ENCODE results near the gene TAPT1.

Gene TAPT1

DNA sequence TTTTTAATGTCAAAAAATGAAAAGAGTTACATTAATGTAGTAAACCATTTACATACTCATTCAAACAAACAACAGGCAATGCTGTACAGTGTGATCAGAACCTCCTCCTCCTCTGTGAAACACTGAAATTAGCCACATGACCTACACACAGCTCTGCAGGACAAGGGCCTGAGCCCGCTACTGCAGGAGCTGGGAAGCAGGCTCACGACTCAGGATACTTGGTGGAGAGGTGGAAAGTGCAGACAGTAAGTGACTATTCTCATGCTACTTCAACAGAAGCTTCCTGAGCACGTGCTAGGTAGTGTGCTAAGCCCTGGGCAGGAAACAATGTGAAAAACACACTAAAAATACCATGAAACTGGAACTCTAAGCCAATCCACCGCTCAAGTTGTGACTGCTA is 56.8 kb downstream of the TAPT1 start:
- Histone ChIP-seq H3K4me1 (ENCODE audit: insufficient read depth, low read length) (no peaks in the 10 kb centered on the region), H3K27me3 (ENCODE audit: insufficient read depth, low read length) (no peaks in the 10 kb centered on the region), H3K4me3 (ENCODE audit: low read length) (no peak overlapping the region), H2AFZ (ENCODE audit: low read depth, low read length) (no peak overlapping the region), H3K9me3 (ENCODE audit: low read length) (peaks cover 2% of the 10 kb centered on the region), H3K36me3 (ENCODE audit: insufficient read depth, low read length) (peaks cover 58% of the 10 kb centered on the region)

DNA sequence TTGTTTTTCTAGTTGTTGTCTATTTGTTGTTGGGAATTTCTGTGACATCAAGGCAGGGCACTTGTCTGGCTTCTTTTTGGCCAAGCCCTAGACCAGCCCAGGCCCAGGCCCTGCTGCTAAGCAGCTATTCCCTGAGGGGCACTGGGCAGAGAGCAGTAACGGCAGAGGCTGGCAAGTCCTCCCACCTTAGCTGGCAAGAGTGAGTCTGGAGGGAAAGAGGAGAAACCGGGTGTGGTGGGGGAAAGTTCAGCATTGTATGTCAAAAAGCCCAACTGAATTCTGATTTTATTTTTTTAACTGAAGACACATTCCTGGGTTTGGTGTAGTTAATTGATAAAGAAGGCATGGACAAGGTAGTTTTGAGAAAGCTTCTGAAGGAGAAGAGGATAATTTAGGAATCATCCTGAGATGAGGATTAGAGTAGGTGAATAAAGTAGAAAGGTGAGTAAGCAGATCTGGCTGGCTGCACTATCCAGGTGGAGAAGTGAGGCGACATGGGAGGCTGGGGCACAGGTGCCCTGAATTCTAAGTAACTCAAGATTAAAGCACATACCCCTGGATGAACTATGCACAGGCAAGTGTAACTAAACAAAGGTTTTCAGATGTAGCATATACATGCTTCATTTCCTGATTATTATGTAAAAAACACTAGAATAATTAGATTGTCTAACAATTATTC is 57.4 kb downstream of the TAPT1 start:
- H3K9me3 ChIP-seq (ENCODE audit: low read length) = peaks cover 2% of the 10 kb centered on the region
- H3K4me3 ChIP-seq (ENCODE audit: low read length) = no peak overlapping the region
- H3K36me3 ChIP-seq (ENCODE audit: insufficient read depth, low read length) = peaks cover 58% of the 10 kb centered on the region
- no peaks in the 10 kb centered on the region for H3K27me3 ChIP-seq (ENCODE audit: insufficient read depth, low read length)
- H2AFZ ChIP-seq (ENCODE audit: low read depth, low read length) = no peak overlapping the region
- no peaks in the 10 kb centered on the region for H3K4me1 ChIP-seq (ENCODE audit: insufficient read depth, low read length)

DNA sequence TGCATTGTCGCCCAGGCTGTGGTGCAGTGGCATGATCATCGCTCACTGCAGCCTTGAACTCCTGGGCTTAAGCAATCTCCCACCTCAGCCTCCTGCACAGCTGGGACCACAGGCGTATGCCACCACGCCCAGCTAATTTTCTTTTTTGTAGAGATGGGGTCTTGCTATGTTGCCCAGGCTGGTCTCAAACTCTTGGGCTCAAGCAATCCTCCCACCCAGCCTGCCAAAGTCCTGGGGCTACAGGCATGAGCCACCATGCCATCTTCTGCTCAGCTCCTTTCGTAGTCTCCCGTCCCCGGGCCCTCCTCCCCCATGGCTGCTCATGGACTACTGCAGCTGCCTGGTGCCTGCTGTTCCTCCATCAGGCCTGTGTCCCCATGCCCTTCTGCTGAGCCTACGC is 58.1 kb downstream of the TAPT1 start:
- Histone ChIP-seq H3K4me3 (ENCODE audit: low read length) (no peak overlapping the region), H3K4me1 (ENCODE audit: insufficient read depth, low read length) (no peaks in the 10 kb centered on the region), H3K36me3 (ENCODE audit: insufficient read depth, low read length) (peaks cover 65% of the 10 kb centered on the region)

DNA sequence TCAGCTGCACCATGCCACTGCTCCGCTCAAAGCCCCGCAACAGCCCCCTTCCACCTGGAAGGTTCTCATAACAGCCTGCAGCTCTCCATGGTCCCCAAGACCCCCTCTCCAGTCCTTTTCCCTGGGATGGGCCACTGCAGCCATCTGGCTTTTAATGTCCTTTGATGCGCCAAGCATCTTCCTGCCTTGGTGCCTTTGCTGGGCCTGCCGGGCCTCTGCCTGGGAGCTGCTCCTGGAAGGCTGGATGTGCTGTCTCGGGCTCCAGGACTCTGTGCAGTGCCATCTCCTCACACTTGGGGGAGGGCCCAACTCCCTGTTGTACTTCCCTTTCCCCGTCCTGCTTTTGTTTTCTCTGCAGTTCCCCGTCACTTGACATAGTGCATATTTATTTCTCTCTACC is 60.3 kb downstream of the TAPT1 start:
- no peaks in the 10 kb centered on the region for H3K4me1 ChIP-seq (ENCODE audit: insufficient read depth, low read length)
- no peak overlapping the region for H2AFZ ChIP-seq (ENCODE audit: low read depth, low read length)
- H3K36me3 ChIP-seq (ENCODE audit: insufficient read depth, low read length) = peaks cover 58% of the 10 kb centered on the region
- H3K9me3 ChIP-seq (ENCODE audit: low read length) = peaks cover 2% of the 10 kb centered on the region
- no peaks in the 10 kb centered on the region for H3K27me3 ChIP-seq (ENCODE audit: insufficient read depth, low read length)
- no peak overlapping the region for H3K4me3 ChIP-seq (ENCODE audit: low read length)

More for the DNA sequence above, 58.1 kb downstream of the TAPT1 start:
- H2AFZ ChIP-seq (ENCODE audit: low read depth, low read length) = no peak overlapping the region
- H3K9me3 ChIP-seq (ENCODE audit: low read length) = peaks cover 2% of the 10 kb centered on the region
- no peaks in the 10 kb centered on the region for H3K27me3 ChIP-seq (ENCODE audit: insufficient read depth, low read length)

DNA sequence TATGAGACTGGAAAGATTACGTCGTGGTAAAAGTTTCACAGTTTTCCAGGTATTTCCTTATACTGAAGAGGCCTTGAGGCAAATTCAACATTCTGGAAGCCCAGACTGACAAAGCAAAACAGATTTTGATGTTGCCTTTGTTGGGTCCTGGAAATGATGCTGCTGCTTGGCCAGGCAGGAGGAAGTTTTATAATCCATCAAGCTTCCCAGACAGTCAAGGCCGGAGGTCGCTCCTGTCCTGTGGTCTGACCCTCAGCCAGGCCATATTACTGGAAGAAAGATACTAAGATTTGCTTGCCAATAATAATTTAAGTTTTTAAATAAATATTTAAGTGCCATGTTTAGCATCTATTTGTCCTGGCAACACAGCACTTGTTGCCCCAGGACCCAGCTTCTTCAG is 63.4 kb downstream of the TAPT1 start:
- no peak overlapping the region for H3K4me3 ChIP-seq (ENCODE audit: low read length)
- no peaks in the 10 kb centered on the region for H3K27me3 ChIP-seq (ENCODE audit: insufficient read depth, low read length)
- peaks cover 34% of the 10 kb centered on the region for H3K36me3 ChIP-seq (ENCODE audit: insufficient read depth, low read length)
- H2AFZ ChIP-seq (ENCODE audit: low read depth, low read length) = no peak overlapping the region
- peaks cover 2% of the 10 kb centered on the region for H3K9me3 ChIP-seq (ENCODE audit: low read length)
- H3K4me1 ChIP-seq (ENCODE audit: insufficient read depth, low read length) = peaks cover 6% of the 10 kb centered on the region

DNA sequence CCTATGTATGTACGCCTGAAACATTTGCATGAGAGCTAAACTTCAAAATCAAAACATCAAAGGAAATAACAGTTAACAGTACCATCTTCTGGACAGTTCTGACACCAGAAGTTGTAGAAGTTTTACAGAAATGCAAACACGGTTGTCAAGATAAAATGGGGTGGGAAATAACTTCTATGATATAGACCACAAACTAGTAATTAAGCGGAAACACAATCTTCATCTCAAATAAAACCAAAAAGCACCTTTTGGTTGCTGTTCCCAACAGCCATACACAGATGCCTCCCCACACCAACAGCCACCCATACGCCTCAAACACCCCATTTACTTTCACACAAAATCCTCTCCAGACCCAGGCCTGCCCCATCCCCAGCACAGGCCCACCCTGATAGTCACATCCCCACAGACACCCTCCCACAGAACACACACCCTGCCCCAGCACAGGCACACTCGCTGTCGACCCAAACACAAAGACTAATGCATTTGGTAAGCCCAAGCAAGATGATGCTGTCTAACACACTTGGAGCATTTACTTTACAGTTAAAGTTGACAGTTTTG is 64.3 kb downstream of the TAPT1 start:
- H2AFZ ChIP-seq (ENCODE audit: low read depth, low read length) = no peak overlapping the region
- no peaks in the 10 kb centered on the region for H3K27me3 ChIP-seq (ENCODE audit: insufficient read depth, low read length)
- peaks cover 12% of the 10 kb centered on the region for H3K4me1 ChIP-seq (ENCODE audit: insufficient read depth, low read length)
- no peak overlapping the region for H3K4me3 ChIP-seq (ENCODE audit: low read length)
- H3K36me3 ChIP-seq (ENCODE audit: insufficient read depth, low read length) = peaks cover 31% of the 10 kb centered on the region
- H3K9me3 ChIP-seq (ENCODE audit: low read length) = peaks cover 2% of the 10 kb centered on the region

DNA sequence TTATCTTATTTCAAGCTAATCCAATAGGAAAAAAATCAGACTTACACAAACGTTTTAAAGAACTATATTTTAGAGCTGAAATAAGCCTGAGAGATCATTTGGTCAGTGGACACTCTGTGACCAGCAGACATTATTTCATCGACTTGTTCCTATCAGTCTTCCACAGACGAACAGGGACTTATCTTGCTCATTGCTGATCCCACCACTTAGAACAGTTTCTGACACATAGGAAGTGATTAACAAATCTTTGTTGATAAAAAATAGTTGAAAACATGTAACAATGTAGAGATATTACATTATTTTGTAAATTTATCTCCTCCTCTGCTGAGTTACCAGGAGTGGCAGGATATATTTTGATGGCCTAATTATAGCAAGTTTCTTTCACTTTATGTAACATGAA is 65.8 kb downstream of the TAPT1 start:
- Histone ChIP-seq H3K9me3 (ENCODE audit: low read length) (no peaks in the 10 kb centered on the region), H3K4me3 (ENCODE audit: low read length) (no peak overlapping the region), H3K27me3 (ENCODE audit: insufficient read depth, low read length) (no peaks in the 10 kb centered on the region), H3K36me3 (ENCODE audit: insufficient read depth, low read length) (peaks cover 20% of the 10 kb centered on the region), H3K4me1 (ENCODE audit: insufficient read depth, low read length) (peaks cover 12% of the 10 kb centered on the region), H2AFZ (ENCODE audit: low read depth, low read length) (no peak overlapping the region)

DNA sequence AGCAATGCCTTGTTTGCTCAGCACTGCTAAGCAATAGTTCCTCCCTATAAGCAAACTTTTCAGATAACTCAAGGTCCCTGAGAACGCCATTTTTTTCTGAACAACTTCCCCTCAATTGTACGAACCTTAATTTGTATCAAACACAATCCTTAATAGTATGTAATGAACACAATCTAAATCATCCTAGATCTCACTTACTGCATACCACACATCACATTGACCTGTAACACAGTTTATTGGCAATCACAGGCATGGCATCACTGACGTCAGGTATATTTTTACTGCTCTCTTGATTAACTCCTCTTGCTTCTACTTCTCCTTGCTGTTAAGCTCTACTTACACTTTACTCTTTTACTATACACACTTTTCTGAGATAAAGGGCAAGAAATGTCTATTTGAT is 67.0 kb downstream of the TAPT1 start:
- H3K27me3 ChIP-seq (ENCODE audit: insufficient read depth, low read length) = no peaks in the 10 kb centered on the region
- no peak overlapping the region for H2AFZ ChIP-seq (ENCODE audit: low read depth, low read length)
- H3K4me3 ChIP-seq (ENCODE audit: low read length) = no peak overlapping the region

DNA sequence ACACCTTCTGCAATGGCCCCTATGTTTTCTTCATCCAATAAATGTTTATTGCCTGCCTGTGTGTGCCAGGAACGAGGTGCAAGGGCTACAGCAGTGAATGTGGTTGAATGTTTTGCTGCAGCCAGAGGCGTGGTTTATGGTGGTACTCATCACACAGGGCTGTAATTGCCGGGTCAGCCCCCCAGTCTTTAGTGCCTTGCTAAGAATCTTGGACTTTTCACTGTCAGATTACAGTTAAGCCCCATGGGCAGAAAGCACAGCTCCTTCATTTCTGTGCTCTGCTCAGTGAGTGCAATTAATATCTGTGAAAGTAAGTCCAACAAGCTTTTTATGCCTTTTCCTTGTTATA is 67.8 kb downstream of the TAPT1 start:
- Histone ChIP-seq H2AFZ (ENCODE audit: low read depth, low read length) (no peak overlapping the region), H3K4me3 (ENCODE audit: low read length) (no peak overlapping the region), H3K4me1 (ENCODE audit: insufficient read depth, low read length) (peaks cover 12% of the 10 kb centered on the region), H3K9me3 (ENCODE audit: low read length) (no peaks in the 10 kb centered on the region), H3K27me3 (ENCODE audit: insufficient read depth, low read length) (no peaks in the 10 kb centered on the region), H3K36me3 (ENCODE audit: insufficient read depth, low read length) (peaks cover 6% of the 10 kb centered on the region)

More for the DNA sequence above, 67.0 kb downstream of the TAPT1 start:
- Histone ChIP-seq H3K9me3 (ENCODE audit: low read length) (no peaks in the 10 kb centered on the region), H3K36me3 (ENCODE audit: insufficient read depth, low read length) (peaks cover 13% of the 10 kb centered on the region), H3K4me1 (ENCODE audit: insufficient read depth, low read length) (peaks cover 12% of the 10 kb centered on the region)

DNA sequence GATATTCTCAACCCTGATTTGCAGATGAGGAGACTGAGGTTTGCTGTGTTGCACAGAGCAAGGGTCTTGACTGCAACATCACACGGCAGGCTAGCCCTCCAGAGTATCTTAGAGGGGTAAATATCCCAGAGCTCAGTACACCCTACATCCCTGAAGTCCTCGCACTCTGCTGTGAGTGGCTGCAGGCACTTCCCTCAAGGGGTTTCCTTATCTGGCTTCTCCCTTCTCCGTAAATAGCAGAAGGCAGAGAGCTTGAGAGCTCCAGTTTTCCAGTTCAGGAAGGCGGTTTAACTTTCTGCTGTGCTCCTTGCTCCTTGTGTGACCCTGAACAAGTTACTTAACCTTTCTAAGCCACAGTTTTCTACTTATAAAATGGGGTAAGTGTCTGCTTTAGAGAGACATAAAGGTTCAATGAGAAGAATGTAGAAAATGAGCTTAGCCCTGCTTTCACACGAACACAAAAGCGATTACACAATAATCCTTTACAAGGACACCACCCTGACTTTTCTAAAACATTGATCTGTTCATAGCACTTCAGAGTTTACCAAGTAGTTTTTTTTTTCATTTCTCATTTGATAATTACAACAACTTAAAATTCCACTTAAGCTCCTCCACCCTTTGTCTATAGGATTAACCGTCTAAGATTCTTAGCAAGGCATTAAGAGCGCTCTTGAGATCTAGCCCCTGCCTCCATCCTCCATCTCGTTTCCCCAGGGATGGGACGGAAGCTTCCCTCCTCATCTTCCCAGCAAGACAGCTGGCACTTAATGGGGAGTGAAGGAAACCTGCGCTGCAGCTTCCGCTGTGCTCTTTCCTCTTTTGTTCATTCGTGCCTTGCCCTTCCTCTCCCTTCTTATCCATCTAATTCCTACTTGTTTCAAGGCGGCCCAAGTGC is 68.4 kb downstream of the TAPT1 start:
- Histone ChIP-seq H3K27me3 (ENCODE audit: insufficient read depth, low read length) (no peaks in the 10 kb centered on the region), H3K4me3 (ENCODE audit: low read length) (no peak overlapping the region), H3K36me3 (ENCODE audit: insufficient read depth, low read length) (peaks cover 2% of the 10 kb centered on the region), H3K4me1 (ENCODE audit: insufficient read depth, low read length) (peaks cover 12% of the 10 kb centered on the region), H3K9me3 (ENCODE audit: low read length) (no peaks in the 10 kb centered on the region), H2AFZ (ENCODE audit: low read depth, low read length) (no peak overlapping the region)

DNA sequence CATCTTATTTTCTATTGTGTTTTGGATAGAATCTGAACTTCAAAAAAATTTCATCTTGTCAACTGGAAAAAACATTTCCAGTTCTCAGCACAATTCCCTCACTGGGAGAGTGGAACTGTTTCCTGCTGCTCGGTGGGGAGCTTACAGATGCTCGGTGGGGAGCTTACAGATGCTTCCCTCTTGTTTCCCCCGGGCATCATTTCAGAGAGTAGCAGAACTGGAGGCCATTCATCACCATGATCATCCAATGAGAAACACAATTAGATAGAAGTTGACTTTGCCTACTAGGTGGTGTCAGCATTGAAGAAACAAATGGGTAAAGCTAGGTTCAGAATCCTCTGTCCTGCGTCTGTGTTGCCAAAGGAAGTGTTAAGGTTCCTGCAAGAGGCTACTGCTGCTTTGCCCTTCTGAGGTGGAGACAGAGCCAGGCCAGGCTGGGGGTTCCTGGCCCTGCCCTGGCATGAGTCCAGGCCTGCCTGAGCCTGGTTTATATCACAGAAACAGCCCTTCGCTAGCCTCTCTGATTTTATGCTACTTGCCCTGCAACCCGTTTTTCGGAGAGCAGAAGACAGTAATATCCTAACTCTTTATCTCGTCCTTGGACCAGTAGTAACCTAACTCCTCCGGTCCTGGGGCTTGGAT is 70.6 kb downstream of the TAPT1 start:
- no peak overlapping the region for H2AFZ ChIP-seq (ENCODE audit: low read depth, low read length)
- H3K4me1 ChIP-seq (ENCODE audit: insufficient read depth, low read length) = peaks cover 12% of the 10 kb centered on the region
- no peaks in the 10 kb centered on the region for H3K27me3 ChIP-seq (ENCODE audit: insufficient read depth, low read length)
- no peaks in the 10 kb centered on the region for H3K9me3 ChIP-seq (ENCODE audit: low read length)
- H3K4me3 ChIP-seq (ENCODE audit: low read length) = no peak overlapping the region
- peaks cover 2% of the 10 kb centered on the region for H3K36me3 ChIP-seq (ENCODE audit: insufficient read depth, low read length)

DNA sequence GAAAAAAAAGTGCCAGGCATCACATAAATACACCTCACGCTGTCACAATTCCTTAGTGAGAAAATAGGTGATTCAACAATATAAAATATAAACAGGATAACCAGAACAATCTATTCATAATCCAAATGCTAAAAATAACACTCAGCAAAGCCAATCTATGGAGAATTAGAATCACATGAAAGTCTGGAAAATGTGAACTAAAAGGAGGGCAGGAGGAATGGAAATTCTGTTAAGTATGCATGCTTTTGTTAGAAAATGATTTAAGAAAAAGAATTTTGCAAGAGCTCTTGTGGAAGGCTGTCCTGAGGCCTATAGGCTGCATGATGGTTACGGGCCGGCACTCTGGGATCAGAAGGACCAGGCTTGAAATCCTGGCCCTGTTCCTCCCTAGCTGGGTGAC is 71.8 kb downstream of the TAPT1 start:
- no peaks in the 10 kb centered on the region for H3K9me3 ChIP-seq (ENCODE audit: low read length)
- peaks cover 17% of the 10 kb centered on the region for H3K4me1 ChIP-seq (ENCODE audit: insufficient read depth, low read length)
- no peak overlapping the region for H3K4me3 ChIP-seq (ENCODE audit: low read length)
- H2AFZ ChIP-seq (ENCODE audit: low read depth, low read length) = no peak overlapping the region
- H3K36me3 ChIP-seq (ENCODE audit: insufficient read depth, low read length) = no peaks in the 10 kb centered on the region
- no peaks in the 10 kb centered on the region for H3K27me3 ChIP-seq (ENCODE audit: insufficient read depth, low read length)

DNA sequence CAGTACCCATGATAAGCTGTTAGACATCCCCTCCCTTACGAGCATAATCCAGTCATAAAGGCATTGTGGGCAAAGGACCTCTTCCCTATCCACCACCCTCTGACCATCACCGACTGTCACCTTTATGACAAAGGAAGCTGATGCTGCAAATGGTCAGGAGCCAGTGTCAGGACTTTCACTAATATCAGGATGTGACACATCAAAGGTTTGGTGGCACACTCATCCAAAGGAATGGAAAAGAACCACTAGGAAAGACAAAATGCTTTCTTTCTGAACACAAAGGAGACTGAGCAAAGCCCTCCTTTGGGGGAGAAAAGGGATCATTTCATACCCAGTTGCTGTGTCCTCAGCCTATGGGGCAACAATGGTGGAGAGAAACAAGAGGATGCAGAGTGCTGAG is 75.6 kb downstream of the TAPT1 start:
- Histone ChIP-seq H3K36me3 (ENCODE audit: insufficient read depth, low read length) (no peaks in the 10 kb centered on the region), H3K27me3 (ENCODE audit: insufficient read depth, low read length) (no peaks in the 10 kb centered on the region), H3K9me3 (ENCODE audit: low read length) (no peaks in the 10 kb centered on the region), H3K4me1 (ENCODE audit: insufficient read depth, low read length) (peaks cover 12% of the 10 kb centered on the region), H2AFZ (ENCODE audit: low read depth, low read length) (no peak overlapping the region), H3K4me3 (ENCODE audit: low read length) (no peak overlapping the region)

Data from neuron (in vitro differentiated cells).